Measurements from ENCODE around the gene TTLL6. TPM values are rescaled to one million over a fixed set of nuclear protein-coding genes. Genes with fewer than 3 reads are reported as not detected.

The TTLL6 gene
- polyA plus RNA-seq, 2 of the 4 experiments (the other 2 are of a cell fraction) = 1.6 to 7.8 TPM

DNA sequence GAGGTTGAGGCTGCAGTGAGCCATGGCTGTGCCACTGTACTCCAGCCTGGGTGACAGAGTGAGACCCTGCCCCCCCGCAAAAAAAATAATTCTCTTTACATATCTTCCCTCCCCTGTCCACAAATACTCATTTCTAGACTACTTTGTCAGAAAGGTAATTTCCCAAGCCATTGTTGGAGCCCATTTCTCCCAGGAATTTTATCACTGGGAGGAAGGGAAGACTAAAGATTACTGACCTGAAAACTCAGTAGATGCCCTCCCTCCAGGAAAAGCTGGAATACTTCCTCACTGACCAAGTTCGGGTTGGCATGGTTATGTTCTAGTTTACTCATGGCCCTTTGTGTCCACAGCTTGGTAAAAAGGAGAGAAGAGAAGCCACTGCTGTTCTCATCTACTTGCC lies 17.9 kb upstream of the TTLL6 start:
- 80% methylated on average over 2 of the region's 2 CpGs for WGBS (ENCODE audit: missing lambda C conversion rate)
- CTCF ChIA-PET = interaction anchor here (1.1 to 76.6 kb wide), 6 partner anchors 17 to 198 kb away, joined by 3 to 3251 read pairs (median 11); partner anchors contain the start of genes ATP5MC1, CALCOCO2, PRAC2 and TTLL6
- Histone ChIP-seq H3K27ac (no peak overlapping the region), H3K4me2 (no peak overlapping the region), H3K4me1 (peaks cover 16% of the 10 kb centered on the region; the same call in 2 of the 3 replicates), H3K9me3 (no peaks in the 10 kb centered on the region), H3K4me3 (no peak overlapping the region)
- DNase-seq (ENCODE audit: low read depth in 1 of 2, low spot score in 1 of 2) (no peak), ATAC-seq (no peak), FAIRE-seq (no peak)
- POLR2A ChIA-PET = no interaction called here
- TF ChIP-seq JUN (IDR thresholded peaks at IDR 0.05) = no peak
- TF ChIP-seq ZSCAN20 (CRISPR knock-in tag; IDR thresholded peaks at IDR 0.05) = no peak
- TF ChIP-seq HEYL (CRISPR knock-in tag; IDR thresholded peaks at IDR 0.05) = no peak
- TF ChIP-seq TFCP2L1 (CRISPR knock-in tag; IDR thresholded peaks at IDR 0.05) = no peak
- no peak for TF ChIP-seq HDAC2 (IDR thresholded peaks at IDR 0.05)
- TF ChIP-seq ZFP36 (IDR thresholded peaks at IDR 0.05; ENCODE audit: borderline replicate concordance, partially characterized antibody) = no peak
- no peak for TF ChIP-seq BHLHE40 (IDR thresholded peaks at IDR 0.05; ENCODE audit: low read depth, low read length)
- TF ChIP-seq, protein P1, sequence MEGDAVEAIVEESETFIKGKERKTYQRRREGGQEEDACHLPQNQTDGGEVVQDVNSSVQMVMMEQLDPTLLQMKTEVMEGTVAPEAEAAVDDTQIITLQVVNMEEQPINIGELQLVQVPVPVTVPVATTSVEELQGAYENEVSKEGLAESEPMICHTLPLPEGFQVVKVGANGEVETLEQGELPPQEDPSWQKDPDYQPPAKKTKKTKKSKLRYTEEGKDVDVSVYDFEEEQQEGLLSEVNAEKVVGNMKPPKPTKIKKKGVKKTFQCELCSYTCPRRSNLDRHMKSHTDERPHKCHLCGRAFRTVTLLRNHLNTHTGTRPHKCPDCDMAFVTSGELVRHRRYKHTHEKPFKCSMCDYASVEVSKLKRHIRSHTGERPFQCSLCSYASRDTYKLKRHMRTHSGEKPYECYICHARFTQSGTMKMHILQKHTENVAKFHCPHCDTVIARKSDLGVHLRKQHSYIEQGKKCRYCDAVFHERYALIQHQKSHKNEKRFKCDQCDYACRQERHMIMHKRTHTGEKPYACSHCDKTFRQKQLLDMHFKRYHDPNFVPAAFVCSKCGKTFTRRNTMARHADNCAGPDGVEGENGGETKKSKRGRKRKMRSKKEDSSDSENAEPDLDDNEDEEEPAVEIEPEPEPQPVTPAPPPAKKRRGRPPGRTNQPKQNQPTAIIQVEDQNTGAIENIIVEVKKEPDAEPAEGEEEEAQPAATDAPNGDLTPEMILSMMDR (IDR thresholded peaks at IDR 0.05) = no peak
- no peak for TF ChIP-seq ZC3H11A (IDR thresholded peaks at IDR 0.05)
- TF ChIP-seq, protein P2, sequence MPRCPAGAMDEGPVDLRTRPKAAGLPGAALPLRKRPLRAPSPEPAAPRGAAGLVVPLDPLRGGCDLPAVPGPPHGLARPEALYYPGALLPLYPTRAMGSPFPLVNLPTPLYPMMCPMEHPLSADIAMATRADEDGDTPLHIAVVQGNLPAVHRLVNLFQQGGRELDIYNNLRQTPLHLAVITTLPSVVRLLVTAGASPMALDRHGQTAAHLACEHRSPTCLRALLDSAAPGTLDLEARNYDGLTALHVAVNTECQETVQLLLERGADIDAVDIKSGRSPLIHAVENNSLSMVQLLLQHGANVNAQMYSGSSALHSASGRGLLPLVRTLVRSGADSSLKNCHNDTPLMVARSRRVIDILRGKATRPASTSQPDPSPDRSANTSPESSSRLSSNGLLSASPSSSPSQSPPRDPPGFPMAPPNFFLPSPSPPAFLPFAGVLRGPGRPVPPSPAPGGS (IDR thresholded peaks at IDR 0.05) = no peak

DNA sequence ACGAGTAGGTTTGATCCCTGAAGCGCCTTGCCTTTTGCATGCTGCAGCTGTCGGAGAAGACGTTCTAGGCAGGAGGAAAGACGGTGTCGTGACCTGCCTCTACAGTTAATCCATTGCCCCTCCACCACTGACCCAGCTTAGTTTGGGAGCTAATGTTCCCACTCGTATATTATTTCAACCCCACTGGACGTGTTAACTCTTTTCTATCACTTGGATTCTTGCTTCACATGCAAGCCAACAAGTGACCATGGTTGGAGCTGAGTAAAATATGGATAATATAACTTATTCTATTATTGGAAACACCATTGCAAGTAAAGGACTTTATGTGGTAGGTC lies 14.5 kb upstream of the TTLL6 start:
- Histone ChIP-seq H3K4me1 (peaks cover 29% of the 10 kb centered on the region), H3K4me2 (peak overlapping the region; percentile 77), H3K27ac (peak overlapping the region; percentile 79 to 88), H3K9me3 (no peaks in the 10 kb centered on the region), H3K4me3 (peak overlapping the region; percentile 67)
- 9% methylated on average over 8 of the region's 8 CpGs for WGBS (ENCODE audit: missing lambda C conversion rate)
- ChIA-PET POLR2A (interaction anchor here (0.7 kb wide), 1 partner anchor 33 kb away, joined by 3 read pairs; no protein-coding TSS in a partner anchor), CTCF (interaction anchor here (1.0 to 76.6 kb wide), 7 partner anchors 13 to 204 kb away, joined by 3 to 3251 read pairs (median 4); partner anchors contain the start of genes ATP5MC1, CALCOCO2 and TTLL6)
- FAIRE-seq (no peak), ATAC-seq (no peak; a peak in 1 of 6 replicates), DNase-seq (ENCODE audit: low read depth in 1 of 2, low spot score in 1 of 2) (no peak)
- TF ChIP-seq NFE2L2 (conservative IDR thresholded peaks at IDR 0.05; ENCODE audit: low read length) (no peak), RARB (CRISPR knock-in tag; IDR thresholded peaks at IDR 0.05) (no peak), JUN (IDR thresholded peaks at IDR 0.05) (no peak), HOXB13 (CRISPR knock-in tag; IDR thresholded peaks at IDR 0.05; ENCODE audit: low read depth) (no peak), NPAS2 (CRISPR knock-in tag; IDR thresholded peaks at IDR 0.05; ENCODE audit: borderline replicate concordance) (no peak), HEYL (CRISPR knock-in tag; IDR thresholded peaks at IDR 0.05) (no peak), POLR2A (IDR thresholded peaks at IDR 0.05; ENCODE audit: low read length) (no peak), NR3C1 (IDR thresholded peaks at IDR 0.05) (no peak), EP300 (IDR thresholded peaks at IDR 0.05) (no peak), HOXA7 (CRISPR knock-in tag; IDR thresholded peaks at IDR 0.05) (no peak), FOSB (CRISPR knock-in tag; IDR thresholded peaks at IDR 0.05) (no peak), FOXS1 (CRISPR knock-in tag; IDR thresholded peaks at IDR 0.05) (no peak), EHMT2 (IDR thresholded peaks at IDR 0.05; ENCODE audit: low read depth) (no peak), MAFK (IDR thresholded peaks at IDR 0.05; ENCODE audit: partially characterized antibody) (no peak), ZC3H11A (IDR thresholded peaks at IDR 0.05) (no peak)
- TF ChIP-seq, protein P3, sequence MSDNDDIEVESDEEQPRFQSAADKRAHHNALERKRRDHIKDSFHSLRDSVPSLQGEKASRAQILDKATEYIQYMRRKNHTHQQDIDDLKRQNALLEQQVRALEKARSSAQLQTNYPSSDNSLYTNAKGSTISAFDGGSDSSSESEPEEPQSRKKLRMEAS (IDR thresholded peaks at IDR 0.05) = no peak
- TF ChIP-seq, protein P4, sequence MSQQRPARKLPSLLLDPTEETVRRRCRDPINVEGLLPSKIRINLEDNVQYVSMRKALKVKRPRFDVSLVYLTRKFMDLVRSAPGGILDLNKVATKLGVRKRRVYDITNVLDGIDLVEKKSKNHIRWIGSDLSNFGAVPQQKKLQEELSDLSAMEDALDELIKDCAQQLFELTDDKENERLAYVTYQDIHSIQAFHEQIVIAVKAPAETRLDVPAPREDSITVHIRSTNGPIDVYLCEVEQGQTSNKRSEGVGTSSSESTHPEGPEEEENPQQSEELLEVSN (IDR thresholded peaks at IDR 0.05; ENCODE audit: borderline replicate concordance, low read depth) = no peak
- TF ChIP-seq, protein P5, sequence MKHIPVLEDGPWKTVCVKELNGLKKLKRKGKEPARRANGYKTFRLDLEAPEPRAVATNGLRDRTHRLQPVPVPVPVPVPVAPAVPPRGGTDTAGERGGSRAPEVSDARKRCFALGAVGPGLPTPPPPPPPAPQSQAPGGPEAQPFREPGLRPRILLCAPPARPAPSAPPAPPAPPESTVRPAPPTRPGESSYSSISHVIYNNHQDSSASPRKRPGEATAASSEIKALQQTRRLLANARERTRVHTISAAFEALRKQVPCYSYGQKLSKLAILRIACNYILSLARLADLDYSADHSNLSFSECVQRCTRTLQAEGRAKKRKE (CRISPR knock-in tag; IDR thresholded peaks at IDR 0.05; ENCODE audit: low read depth) = no peak
